ENCODE data around the gene TAS2R50. TPM values are rescaled to one million over a fixed set of nuclear protein-coding genes. Genes with fewer than 3 reads are reported as not detected.
"Not testable (repeated sequence)": the region's sequence is repeated elsewhere in the genome, so short reads cannot be mapped to it uniquely, and the experiment has no call there.

The TAS2R50 gene
- total RNA-seq (10 to 100 TPM in 1 of 9 donors, 1 to 10 TPM in 7, under 1 TPM in 1; 0.54 to 12.0 (median 1.5) TPM), polyA plus RNA-seq (not detected)
- long read RNA-seq, donor 1 = 0 reads
- long read RNA-seq, donor 2 = 0 reads
- long read RNA-seq, donor 3 = 0 reads
- long read RNA-seq, donor 4 = 0 reads
- long read RNA-seq, donor 5 = 0 reads
- long read RNA-seq, donor 6 = 0 reads
- long read RNA-seq, donor 7 = 0 reads
- long read RNA-seq, donor 8 = 0 reads
- long read RNA-seq, donor 9 = 0 reads
- long read RNA-seq, donor 10 = 0 reads

- H3K4me1 ChIP-seq (replicated peaks in 1 of 2) = no peaks in the 10 kb centered on the region
- intact Hi-C loops (cut with DNase I) = no loop called here
- H3K27ac ChIP-seq = no peak within 1 kb of the TSS
- no peaks in the 10 kb centered on the region for H3K9me3 ChIP-seq (replicated peaks in 1 of 3)
- TF ChIP-seq CTCF (IDR thresholded peaks at IDR 0.05) (no peak), POLR2A (IDR thresholded peaks at IDR 0.05) (no peak)
- H3K27me3 ChIP-seq = no peaks in the 10 kb centered on the region
- DNase-seq = no peak
- no peaks in the 10 kb centered on the region for H3K36me3 ChIP-seq (replicated peaks in 1 of 2)
- H3K4me3 ChIP-seq = no peak within 1 kb of the TSS
- WGBS, 4 donors = 42 to 48% (median 46%) methylated on average over 2 of the region's 2 CpGs
These were observed at the start of gene TAS2R50 for GRCh38 chr12:10986812-10987211. TAS2R50 (minus strand) TSS chr12:10986912; CDS start chr12:10986860, 52 bp downstream.

GRCh38 chr12:11033959-11034358 is 47.2 kb upstream of the TAS2R50 start:
- 100% methylated on average over 1 of the region's 3 CpGs; no CpG with 5 or more reads in 1 of the 4 donors for WGBS, 4 donors
- intact Hi-C loops (cut with DNase I) = not testable (repeated sequence)

GRCh38 chr12:11031307-11031706 is 44.6 kb upstream of the TAS2R50 start, which contains the start of gene TAS2R31:
TAS2R31 (minus strand) TSS chr12:11031407; CDS start chr12:11031335, 72 bp downstream.
- intact Hi-C loops (cut with DNase I) = no loop called here
- Histone ChIP-seq H3K4me3 (no peak within 1 kb of the TSS), H3K27me3 (no peaks in the 10 kb centered on the region), H3K4me1 (replicated peaks in 1 of 2) (no peaks in the 10 kb centered on the region), H3K27ac (no peak within 1 kb of the TSS), H3K9me3 (replicated peaks in 1 of 3) (no peaks in the 10 kb centered on the region), H3K36me3 (replicated peaks in 1 of 2) (no peaks in the 10 kb centered on the region)
- DNase-seq = no peak
- WGBS, 4 donors = 96 to 99% (median 97%) methylated on average over 6 of the region's 6 CpGs
- TF ChIP-seq CTCF (IDR thresholded peaks at IDR 0.05) (no peak), POLR2A (IDR thresholded peaks at IDR 0.05) (no peak)

More at GRCh38 chr12:11033959-11034358, 47.2 kb upstream of the TAS2R50 start:
- H3K36me3 ChIP-seq (replicated peaks in 1 of 2); H3K27ac ChIP-seq; H3K4me3 ChIP-seq; DNase-seq; H3K27me3 ChIP-seq; H3K4me1 ChIP-seq (replicated peaks in 1 of 2); H3K9me3 ChIP-seq (replicated peaks in 1 of 3): not testable (repeated sequence)

GRCh38 chr12:11026118-11026517 is 39.4 kb upstream of the TAS2R50 start:
- Histone ChIP-seq H3K27ac (no peak overlapping the region), H3K36me3 (replicated peaks in 1 of 2) (no peaks in the 10 kb centered on the region), H3K27me3 (no peaks in the 10 kb centered on the region), H3K4me1 (replicated peaks in 1 of 2) (no peaks in the 10 kb centered on the region), H3K9me3 (replicated peaks in 1 of 3) (no peaks in the 10 kb centered on the region), H3K4me3 (no peak overlapping the region)
- TF ChIP-seq CTCF (IDR thresholded peaks at IDR 0.05) = no peak
- no peak for TF ChIP-seq POLR2A (IDR thresholded peaks at IDR 0.05)
- 94 to 97% (median 95%) methylated on average over 6 of the region's 6 CpGs for WGBS, 4 donors
- intact Hi-C loops (cut with DNase I) = no loop called here
- no peak for DNase-seq

GRCh38 chr12:11023387-11023786 is 36.7 kb upstream of the TAS2R50 start:
- no peak overlapping the region for H3K4me3 ChIP-seq
- 72 to 83% (median 78%) methylated on average over 2 of the region's 2 CpGs for WGBS, 4 donors
- no peaks in the 10 kb centered on the region for H3K9me3 ChIP-seq (replicated peaks in 1 of 3)
- H3K27ac ChIP-seq = no peak overlapping the region
- no peak for DNase-seq
- TF ChIP-seq POLR2A (IDR thresholded peaks at IDR 0.05) (no peak), CTCF (IDR thresholded peaks at IDR 0.05) (no peak)
- intact Hi-C loops (cut with DNase I) = no loop called here
- no peaks in the 10 kb centered on the region for H3K36me3 ChIP-seq (replicated peaks in 1 of 2)
- no peaks in the 10 kb centered on the region for H3K4me1 ChIP-seq (replicated peaks in 1 of 2)
- H3K27me3 ChIP-seq = no peaks in the 10 kb centered on the region

All from adrenal gland (tissue), 19 donors.